GM10266 (cell line): Measurements from ENCODE around the gene VAMP1.
"Not testable (repeated sequence)": the region's sequence is repeated elsewhere in the genome, so short reads cannot be mapped to it uniquely, and the experiment has no call there.

Source experiments
- DNase-seq: peaks from one replicate; pipeline ENCODE4 v3.0.0; 2012; ENCODE audit errors: extremely low spot score
- CTCF ChIP-seq: IDR thresholded peaks from 2 replicates; pipeline ENCODE4 v1.5.1; 2012; ENCODE audit warnings: mild to moderate bottlenecking, low read depth; ENCODE audit not compliant: control insufficient read depth, insufficient read depth; ENCODE audit errors: missing control alignments

The VAMP1 gene

GRCh38 chr12:6470375-6471163 lies at the start of gene VAMP1:
Gene VAMP1 (minus strand): TSS chr12:6470677. CDS start chr12:6470531, 146 bp downstream.
- peak; percentile 97 for DNase-seq
- TF ChIP-seq CTCF: no peak

- TF ChIP-seq CTCF: no peak
- DNase-seq: no peak
Measured at GRCh38 chr12:6520186-6520585, 49.7 kb upstream of the VAMP1 start.

GRCh38 chr12:6508087-6508486 lies 37.6 kb upstream of the VAMP1 start:
- TF ChIP-seq CTCF: no peak
- no peak for DNase-seq

GRCh38 chr12:6507102-6507998 lies 36.9 kb upstream of the VAMP1 start:
- no peak for TF ChIP-seq CTCF
- no peak for DNase-seq

- TF ChIP-seq CTCF: no peak
- DNase-seq: no peak
Measured at GRCh38 chr12:6500466-6500865, 30.0 kb upstream of the VAMP1 start.

GRCh38 chr12:6497291-6497690 lies 26.8 kb upstream of the VAMP1 start:
- not testable (repeated sequence) for DNase-seq

- no peak for DNase-seq
- TF ChIP-seq CTCF: no peak
Measured at GRCh38 chr12:6494968-6495367, 24.5 kb upstream of the VAMP1 start.
